Ecto neural progenitor cell (in vitro differentiated cells): ENCODE results near the gene NAMPT.
"Not testable (repeated sequence)": the region's sequence is repeated elsewhere in the genome, so short reads cannot be mapped to it uniquely, and the experiment has no call there.

Experiments
- DNase-seq: peaks from one replicate; pipeline ENCODE4 v3.0.0-alpha.2; 2018; ENCODE audit warnings: low spot score

Gene NAMPT

DNA sequence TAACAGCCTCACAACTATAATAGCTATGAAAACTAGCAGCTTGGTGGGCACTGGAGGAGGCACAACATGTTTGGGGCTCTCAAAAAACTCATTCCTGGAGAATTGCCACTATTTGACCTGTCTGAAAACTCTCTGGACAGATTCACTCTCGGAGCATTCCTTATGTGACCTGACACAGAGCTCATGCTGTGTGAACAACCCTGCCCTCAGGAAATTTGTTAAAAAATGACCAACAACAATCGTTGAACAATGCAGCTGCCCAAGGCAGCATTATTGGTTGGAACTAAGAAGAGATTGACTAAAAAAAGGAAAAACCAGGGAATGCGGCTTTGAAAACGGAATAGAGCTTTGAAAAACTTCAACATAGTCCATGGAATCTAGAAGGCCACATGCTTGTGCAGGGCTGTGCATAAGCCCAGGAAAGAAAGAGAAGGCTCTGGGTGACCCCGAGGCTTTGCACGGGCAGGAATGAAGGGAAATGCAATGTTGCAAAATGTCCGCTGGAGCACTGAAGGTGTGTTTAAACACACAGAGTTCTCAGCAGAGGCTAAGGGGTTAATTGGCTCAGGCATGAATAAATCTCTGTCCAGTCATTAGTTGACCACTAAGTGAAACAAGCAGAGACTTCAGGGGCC is 52.8 kb downstream of the NAMPT start:
- no peak for DNase-seq

GRCh38 chr7:106225856-106226255 is 58.9 kb downstream of the NAMPT start:
- no peak for DNase-seq

DNA sequence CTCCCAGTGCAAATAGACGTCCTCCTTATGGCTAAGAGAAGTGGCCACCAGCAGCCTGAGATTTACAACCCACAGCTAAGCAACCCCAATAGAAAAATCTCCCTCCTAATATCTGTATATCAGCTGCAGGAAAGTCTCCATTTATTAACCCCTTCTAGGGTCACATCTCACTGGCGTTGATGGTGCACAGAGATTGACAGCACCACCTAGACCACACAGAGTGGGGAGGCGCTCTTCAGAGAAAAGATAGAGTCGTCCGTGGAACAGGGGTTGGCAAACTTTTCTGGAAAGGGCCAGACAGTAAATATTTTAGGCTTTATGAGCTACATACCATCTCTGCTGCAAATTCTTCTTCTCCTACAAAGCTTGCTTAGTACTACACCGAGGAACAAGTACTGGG is 60.0 kb downstream of the NAMPT start:
- DNase-seq: no peak

DNA sequence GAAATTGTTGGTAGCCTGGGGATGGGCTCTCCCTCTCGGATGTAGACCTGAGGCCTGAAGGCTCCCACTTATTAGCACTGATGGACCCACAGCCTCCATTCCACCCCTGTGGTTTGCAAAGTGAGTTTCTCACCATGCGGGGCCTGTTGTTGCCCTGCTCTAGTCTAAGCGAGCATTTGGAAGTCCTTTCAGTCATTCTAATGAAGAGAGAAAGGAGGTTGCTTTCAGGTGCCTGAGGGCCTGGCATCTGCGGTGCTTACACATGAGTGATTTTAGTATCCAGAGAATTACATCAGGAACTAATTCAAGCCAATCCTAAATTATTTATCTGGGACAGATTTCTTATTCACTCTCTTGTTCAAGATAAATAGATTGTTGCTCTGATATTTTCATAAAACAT is 61.6 kb downstream of the NAMPT start:
- DNase-seq: no peak

- no peak for DNase-seq
Measured at GRCh38 chr7:106222545-106222944, 62.2 kb downstream of the NAMPT start.

GRCh38 chr7:106220307-106220706 is 64.5 kb downstream of the NAMPT start:
- no peak for DNase-seq

- DNase-seq: no peak
Measured at GRCh38 chr7:106219170-106219569, 65.6 kb downstream of the NAMPT start.

DNA sequence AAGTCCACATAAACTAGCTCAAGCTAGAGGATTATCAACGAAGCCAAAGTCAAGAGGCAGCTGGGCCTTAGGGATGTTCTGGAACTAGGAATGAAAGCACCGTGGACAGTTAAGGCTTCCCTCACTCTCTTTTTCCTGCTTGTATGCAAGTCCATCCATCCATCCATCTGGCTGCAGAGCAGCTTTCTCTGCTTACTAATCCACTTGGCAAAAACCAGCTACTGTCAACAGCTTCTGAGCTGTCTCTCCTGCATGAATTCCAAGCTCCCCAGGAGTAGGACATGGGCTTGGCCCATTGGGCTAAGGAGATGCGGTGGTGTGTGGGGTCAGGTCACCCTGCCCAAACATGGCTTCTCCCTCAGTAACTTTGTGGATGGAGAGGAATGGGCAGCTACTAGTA is 66.2 kb downstream of the NAMPT start:
- no peak for DNase-seq

DNA sequence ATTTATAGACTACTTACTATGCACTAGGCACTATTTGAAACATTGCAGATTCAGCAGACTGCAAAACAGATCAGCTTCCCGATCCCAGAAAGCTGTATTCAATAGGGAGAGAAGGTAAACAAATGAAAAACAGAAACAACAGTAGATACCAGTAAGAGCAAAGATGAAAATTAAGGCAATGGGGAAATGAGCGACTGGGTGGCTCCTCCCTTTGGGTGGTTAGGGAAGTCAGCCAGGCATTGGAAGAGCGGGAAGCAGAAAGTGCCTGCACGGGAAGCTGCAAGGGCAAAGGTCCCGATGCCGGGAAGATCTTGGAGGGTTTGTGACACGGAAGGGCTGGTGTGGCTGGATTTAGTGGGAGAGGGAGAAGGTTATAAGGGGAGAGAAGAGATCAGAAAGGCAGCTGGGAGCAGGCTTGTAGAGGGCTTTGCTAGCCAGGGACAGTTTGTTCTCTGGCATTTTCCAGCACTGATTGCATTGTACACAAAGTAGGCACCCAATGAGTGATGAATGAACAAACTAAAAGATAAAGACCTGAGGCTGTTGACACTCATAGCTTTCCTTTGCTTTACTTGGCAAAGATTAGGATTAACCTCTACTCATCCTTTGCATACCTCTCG is 67.8 kb downstream of the NAMPT start:
- no peak for DNase-seq

DNA sequence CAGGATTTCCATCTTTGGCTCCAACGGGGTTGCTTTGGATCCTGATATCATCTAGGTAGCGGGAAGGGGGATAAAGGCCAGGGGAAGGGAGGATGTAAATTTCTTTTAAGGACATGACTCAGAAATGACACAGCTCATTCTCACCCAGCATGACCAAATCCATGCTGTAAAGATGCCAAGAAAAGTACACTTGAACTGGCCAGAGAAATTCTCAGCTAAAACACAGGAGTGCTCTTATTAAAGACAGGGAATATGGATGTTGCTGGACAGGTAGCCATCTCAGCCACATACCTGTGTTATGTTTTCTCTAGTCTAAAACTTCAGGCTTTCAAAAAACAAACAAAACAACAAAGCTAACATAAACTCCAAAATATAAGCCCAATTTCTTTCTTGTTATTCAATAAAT is 68.3 kb downstream of the NAMPT start:
- DNase-seq: no peak

DNA sequence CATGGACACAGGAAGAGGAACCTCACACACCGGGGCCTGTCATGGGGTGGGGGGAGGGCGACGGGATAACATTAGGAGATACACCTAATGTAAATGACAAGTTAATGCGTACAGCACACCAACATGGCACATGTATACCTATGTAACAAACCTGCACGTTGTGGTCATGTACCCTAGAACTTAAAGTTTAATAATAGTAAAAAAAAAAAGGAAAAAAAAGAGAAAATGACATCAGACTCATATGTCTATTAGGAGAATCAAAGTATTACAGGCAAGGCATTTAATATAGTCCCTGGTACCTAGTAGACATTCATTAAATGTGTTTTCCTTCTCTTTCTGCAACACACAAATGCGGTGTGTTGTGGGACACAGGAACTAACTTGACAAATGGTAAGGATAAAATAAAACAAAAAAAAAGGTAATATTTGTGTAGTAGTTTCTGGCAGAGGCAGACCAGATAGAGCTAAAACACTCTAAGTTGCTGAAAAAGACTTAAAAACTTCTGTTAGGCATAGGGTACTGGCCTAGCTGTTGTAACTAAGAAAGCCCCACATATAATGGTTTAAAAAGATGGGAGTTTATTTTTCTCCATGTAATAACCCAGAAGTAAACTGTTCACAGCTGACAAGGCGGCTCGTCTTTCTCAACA is 68.8 kb downstream of the NAMPT start:
- no peak for DNase-seq

DNA sequence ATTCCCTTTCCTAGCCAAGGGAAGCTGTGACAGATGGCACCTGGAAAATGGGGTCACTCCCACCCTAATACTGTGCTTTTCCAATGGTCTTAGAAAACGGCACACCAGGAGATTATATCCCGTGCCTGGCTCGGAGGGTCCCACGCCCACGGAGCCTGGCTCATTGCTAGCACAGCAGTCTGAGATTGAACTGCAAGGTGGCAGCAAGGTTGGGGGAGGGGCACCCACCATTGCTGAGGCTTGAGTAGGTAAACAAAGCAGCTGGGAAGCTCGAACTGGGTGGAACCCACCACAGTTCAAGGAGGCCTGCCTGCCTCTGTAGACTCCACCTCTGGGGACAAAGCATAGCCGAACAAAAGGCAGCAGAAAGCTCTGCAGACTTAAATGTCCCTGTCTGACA is 75.8 kb downstream of the NAMPT start:
- not testable (repeated sequence) for DNase-seq

DNA sequence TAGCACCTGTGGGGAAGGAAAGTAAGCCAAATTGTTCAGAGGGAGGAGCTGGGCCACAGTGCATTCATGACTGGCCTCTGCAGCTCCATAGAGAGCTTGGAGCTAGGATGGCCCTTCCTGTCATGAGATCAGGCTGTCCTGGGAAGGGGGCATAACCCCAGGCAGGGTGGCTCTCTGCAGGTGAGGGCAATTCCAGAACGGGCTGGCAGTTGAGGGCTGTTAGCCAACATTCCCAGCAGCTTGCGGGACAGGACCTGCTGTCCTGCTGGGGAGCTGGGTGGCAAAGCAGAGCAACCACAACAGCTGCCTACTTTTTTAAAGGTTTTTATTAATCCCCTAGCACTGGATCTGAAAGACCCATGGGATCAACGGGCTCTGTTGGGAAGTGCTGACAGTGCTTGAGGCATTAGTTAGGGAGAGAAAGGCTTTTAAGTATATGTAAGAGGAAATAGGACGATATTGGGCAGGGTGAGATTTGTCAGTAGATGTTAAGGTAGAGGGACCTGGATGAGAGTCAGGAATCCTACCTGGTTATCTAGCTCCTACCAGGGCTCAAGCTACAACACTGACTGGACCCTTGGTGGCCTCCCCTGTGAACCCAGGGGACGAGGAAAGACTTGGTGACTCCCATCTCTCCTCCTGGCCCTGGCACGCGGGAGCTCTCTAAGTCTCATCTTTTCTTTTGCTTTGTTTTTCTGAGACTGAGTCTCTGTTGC is 77.8 kb downstream of the NAMPT start:
- no peak for DNase-seq

DNA sequence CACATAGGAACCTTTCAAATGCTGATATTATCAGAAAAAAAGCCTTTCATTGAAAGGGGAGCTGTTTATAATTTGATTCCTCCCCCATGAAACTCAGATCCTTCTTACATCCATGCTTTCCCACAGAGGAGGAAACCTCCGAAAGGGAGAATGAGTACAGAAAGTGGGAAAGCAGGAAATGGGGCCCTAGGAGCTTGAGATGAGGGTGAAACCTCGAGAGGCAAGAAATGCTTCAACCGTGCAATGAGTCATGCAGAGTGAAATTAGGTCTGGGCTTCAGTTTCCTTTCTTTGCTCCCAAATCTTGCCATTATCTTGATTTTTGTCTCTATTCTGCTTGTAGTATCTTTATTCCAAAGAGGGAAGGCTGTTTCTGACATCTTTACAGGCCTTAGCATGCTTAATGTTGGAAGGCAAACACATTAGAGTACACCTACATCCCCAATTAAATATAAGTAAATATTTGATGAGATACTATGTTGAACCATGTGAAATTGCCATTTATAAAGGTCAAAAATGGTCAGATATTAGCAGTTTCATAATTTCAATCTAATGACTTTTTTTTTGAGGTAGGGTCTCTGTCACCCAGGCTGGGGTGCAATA is 79.1 kb downstream of the NAMPT start:
- no peak for DNase-seq

DNA sequence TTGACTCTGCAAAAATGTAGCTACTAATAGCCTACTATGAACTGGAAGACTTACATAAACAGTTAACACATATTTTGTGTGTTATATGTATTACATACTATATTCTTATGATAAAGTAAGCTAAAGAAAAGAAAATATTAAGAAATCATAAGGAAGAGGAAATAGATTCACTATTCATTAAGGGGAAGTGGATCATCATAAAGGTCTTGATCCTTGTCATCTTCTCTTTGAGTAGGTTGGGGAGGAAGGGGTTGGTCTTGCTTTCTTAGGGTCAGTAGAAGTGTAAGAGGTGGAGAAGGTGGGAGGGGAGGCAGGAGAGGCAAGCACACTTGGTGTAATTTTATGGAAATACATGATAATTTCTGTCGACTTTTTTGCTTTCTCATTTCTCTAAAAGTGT is 81.3 kb downstream of the NAMPT start:
- no peak for DNase-seq

DNA sequence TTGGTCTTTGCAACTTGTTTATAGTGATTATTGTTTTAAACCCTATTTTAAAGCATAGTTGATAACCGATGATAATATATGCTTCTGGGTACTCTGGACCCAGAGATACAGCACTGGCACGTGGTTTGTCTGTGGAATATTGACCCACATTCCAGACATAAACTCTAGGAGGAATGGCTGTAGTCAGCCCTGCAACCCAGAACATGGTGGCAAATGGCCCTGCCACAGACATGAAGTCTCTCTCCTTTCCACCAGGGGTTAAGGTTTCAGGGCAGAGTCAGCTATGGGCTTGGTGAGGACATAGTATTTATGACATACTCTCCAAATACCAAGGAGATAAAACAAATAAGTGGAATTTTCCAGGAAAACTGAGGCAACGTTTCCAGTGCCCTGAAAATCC is 83.6 kb downstream of the NAMPT start:
- DNase-seq: no peak

DNA sequence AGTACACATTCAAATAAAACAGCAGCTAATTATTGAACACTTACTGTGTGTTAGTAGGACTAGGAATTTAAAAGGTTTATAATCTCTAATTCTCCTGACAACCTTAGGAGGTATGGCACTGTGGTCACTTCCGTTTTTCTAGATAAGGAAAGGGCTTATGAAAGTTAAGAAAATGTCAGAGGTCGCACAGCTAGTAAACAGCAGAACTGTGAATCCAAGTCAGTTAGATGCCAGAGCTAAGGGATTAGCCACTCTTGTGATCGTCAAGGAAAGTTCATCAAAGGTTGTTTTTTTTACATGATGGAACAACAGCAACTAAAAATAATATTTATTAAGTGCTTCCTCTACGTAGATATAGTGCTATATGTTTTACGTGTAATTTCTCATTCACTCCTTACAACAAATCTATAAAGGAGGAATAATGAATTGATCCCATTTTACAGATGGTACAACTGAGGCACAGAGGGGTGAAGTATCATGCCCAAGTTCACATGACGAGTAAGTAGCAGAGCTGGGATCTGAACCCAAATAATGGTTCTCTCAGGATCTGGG is 84.9 kb downstream of the NAMPT start:
- no peak for DNase-seq

DNA sequence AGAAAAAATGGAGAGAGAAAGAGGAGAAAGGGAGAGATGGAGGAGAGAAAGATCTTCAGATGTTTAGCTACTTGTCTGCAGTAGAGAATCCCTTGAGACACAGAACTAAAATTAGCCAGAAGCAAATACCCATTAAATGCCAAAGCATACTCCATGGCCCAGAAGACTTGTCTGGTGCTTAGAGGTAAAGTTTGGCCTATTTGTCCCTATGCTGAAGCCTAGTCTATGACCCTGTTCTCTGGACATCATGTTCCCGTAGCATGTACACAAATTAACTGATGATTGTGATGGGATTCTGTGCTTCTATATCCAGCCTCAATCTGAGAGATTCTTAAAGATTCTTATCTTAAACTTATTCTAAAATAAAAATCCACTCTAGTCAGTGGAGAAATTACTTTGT is 85.8 kb downstream of the NAMPT start:
- DNase-seq: no peak
